Esophagus muscularis mucosa (tissue), 3 donors: Measurements from ENCODE around the gene FAM222B.

Experiments used
- CTCF ChIP-seq, 3 experiments: fragments of 200-600 bp in 2 of 3; fragments of 450-650 bp in 1 of 3; sonication (generic) in 2 of 3; IDR thresholded peaks; one replicate each; pipeline ENCODE4 v1.5.1; 2017 to 2019; ENCODE audit warnings: antibody characterized with exemption in 3 of 3, mild to moderate bottlenecking in 2 of 3, moderate library complexity in 1 of 3
- POLR2A ChIP-seq: fragments of 450-650 bp; IDR thresholded peaks from one replicate; pipeline ENCODE4 v1.6.1; 2017; ENCODE audit warnings: antibody characterized with exemption, moderate library complexity, mild to moderate bottlenecking, low read depth

DNA sequence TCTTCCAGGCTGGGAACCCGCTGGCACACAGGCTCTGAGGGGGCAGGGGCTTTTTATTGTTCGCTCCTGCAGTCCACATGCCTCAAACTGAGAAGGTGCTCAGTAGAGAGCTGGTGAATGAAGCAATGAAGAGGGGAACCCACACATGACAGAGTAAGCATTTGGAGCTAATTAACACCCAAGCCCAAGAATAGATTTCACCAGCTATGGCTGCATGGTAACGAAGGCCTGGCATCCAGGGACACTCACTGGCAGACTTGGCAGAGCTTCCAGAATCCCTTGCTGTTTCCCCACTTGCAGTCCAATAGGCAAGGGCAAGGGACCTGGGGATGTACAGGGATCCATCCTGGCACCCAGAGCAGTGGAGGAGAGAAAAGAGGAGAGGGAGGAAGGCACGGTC is 42.8 kb upstream of the FAM222B start:
- TF ChIP-seq POLR2A (no peak), CTCF (IDR thresholded peaks at IDR 0.05) (no peak)
